Measurements from ENCODE around the gene PIP5K1B.

- TF ChIP-seq USF1 (IDR thresholded peaks at IDR 0.05), result no peak
- TF ChIP-seq CREB1 (IDR thresholded peaks at IDR 0.05; ENCODE audit: low read depth), result no peak
- no peak for TF ChIP-seq YY1 (IDR thresholded peaks at IDR 0.05; ENCODE audit: low read depth)
- TF ChIP-seq EP300 (IDR thresholded peaks at IDR 0.05; ENCODE audit: borderline replicate concordance), result no peak
- no peak for TF ChIP-seq RAD21 (IDR thresholded peaks at IDR 0.05; ENCODE audit: low read depth)
- no peak for TF ChIP-seq TEAD4 (IDR thresholded peaks at IDR 0.05)
- TF ChIP-seq MAX (IDR thresholded peaks at IDR 0.05), result no peak
- TF ChIP-seq ZBTB7A (IDR thresholded peaks at IDR 0.05; ENCODE audit: low read depth), result no peak
Observed at GRCh38 chr9:68980341-68980914, 275.4 kb downstream of the PIP5K1B start.
